Measurements from ENCODE around the gene CAPN13.

DNA sequence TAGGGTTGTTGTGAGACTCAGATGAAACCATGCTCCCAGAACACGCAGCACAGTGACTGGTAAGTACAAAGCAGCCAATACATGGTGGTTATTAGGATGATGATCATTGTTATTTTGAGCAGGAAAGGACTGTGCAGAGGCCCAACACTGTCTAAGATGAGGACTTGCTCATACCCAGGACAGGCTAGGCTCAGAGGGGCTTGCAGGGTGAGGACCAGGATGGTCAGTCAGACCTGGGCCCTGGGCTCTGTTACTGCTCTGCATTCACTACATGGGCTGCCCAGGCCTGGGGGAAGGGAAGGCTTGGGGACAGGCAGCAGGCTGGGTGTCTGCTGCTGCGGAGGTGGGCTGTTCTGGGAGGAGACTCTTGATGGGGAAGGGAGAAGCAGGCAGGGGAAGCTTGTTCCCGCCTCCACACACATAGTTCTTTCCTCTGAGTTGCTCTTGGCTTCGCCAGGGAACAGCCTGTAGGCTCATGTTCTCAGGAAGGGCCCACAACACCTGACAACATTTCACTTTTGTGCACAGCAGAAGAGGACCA, 17.5 kb downstream of the CAPN13 start:
- TF ChIP-seq, protein P1, sequence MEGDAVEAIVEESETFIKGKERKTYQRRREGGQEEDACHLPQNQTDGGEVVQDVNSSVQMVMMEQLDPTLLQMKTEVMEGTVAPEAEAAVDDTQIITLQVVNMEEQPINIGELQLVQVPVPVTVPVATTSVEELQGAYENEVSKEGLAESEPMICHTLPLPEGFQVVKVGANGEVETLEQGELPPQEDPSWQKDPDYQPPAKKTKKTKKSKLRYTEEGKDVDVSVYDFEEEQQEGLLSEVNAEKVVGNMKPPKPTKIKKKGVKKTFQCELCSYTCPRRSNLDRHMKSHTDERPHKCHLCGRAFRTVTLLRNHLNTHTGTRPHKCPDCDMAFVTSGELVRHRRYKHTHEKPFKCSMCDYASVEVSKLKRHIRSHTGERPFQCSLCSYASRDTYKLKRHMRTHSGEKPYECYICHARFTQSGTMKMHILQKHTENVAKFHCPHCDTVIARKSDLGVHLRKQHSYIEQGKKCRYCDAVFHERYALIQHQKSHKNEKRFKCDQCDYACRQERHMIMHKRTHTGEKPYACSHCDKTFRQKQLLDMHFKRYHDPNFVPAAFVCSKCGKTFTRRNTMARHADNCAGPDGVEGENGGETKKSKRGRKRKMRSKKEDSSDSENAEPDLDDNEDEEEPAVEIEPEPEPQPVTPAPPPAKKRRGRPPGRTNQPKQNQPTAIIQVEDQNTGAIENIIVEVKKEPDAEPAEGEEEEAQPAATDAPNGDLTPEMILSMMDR (IDR thresholded peaks at IDR 0.05): no peak
- no peak for TF ChIP-seq POLR2A (IDR thresholded peaks at IDR 0.05)

Data from upper lobe of left lung (tissue), 4 donors.